HTR-8/SVneo (cell line): Measurements from ENCODE around the gene WNT8B.

Source experiments
- DNase-seq: peaks from one replicate; pipeline ENCODE4 v3.0.0; 2011; ENCODE audit warnings: low spot score, mixed read lengths; ENCODE audit not compliant: insufficient read length
- FAIRE-seq: peaks from 2 replicates; lab custom pipeline; 2011; peaks lifted over from hg19 to GRCh38; lab: Jason Lieb, UNC

WNT8B gene

DNA sequence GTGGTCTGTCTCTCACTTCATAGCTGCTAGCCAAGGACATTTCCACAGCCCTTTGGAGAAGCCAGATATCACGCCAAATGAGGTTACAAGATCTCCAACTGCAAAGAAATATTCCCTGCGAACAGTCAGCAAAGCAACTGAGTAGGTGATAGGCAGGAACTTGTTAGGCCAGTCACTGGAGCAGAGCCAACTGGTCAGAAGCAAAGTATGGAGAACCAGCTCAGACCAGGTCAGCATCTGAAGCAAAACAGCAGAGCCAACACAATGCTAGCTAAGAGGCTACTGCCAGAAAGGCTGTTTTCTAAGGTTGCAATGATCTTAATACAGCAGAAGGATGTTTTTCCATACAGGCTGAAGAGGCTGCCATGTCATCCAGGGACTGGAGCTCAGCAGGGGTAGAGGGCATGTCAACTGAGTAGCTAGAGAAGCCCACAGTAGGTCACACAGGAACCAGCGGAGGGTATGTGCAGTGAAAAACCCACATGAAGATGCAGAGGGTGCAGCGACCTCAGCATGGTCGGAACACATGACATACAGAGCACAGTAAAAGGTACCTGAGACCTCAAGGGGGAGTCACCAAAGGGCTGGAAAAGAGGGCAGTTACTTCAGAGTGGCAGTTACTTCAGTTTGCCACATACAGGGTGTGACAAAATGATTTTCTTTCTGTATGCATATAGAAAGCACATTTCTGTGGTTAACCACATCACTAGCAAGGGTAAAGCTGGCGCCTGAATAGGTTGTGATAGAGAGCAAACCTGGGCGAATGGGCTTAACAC is 47.9 kb downstream of the WNT8B start:
- DNase-seq (no peak), FAIRE-seq (no peak)

DNA sequence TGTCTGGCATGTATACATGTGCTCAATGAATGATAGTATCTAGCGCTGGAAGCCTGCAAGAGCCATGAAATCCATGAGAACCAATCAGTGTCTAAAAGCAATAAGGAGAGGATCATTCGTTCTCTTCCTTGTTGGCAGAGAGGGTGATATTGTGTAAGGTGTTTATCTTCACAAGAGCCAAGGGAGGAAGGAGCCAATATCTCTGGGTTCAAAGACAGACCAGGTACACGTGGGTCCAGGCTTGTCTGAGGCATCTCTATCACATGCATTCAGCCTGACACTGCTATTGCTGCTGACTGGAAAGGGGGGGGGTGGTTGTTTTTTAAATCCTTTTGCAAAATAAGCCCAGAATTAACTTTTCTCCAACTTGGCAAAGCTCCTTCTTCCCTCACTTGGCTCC is 52.8 kb downstream of the WNT8B start:
- FAIRE-seq (no peak), DNase-seq (no peak)

DNA sequence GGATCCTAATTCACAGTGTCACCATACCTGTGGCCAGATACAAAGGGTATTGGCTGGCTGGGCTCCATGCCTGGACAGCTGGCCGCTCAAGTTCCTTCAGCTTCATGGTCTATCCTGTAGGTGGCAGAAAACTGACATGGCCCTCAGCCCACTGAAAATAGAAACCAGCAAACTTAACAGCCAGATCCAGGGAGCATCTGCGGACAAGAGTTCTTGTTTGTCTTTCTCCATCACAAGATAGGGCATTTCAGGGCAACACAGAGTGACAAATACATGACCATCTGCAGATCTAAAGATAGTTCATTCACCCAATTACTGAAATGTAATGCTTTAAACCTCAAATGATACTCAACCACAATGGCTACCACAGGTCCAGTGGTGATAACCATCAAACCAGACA is 54.0 kb downstream of the WNT8B start:
- FAIRE-seq = no peak
- no peak for DNase-seq

DNA sequence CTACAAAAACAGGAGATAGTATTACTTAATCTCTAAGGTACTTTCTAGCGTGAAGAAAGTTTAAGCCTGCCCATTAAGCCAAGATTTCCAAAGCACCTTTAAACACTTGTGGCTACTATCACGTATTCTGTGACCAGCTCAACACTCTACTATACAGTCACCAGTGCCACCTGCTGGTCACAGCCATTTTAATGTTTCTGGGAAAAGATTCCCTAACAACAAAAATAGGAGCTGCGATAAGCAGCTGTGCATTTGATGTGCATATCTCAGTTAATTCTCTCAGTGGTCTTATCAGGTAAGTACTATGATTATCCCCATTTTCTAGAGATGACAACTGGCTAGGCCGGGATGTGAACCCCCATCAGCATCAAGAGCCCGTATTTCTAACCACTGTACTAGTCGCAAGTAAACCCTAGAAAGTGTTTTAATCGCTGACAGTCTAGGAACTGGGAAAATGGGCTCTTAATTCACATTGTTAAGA is 56.0 kb downstream of the WNT8B start:
- FAIRE-seq = no peak
- peak; percentile 69 for DNase-seq

DNA sequence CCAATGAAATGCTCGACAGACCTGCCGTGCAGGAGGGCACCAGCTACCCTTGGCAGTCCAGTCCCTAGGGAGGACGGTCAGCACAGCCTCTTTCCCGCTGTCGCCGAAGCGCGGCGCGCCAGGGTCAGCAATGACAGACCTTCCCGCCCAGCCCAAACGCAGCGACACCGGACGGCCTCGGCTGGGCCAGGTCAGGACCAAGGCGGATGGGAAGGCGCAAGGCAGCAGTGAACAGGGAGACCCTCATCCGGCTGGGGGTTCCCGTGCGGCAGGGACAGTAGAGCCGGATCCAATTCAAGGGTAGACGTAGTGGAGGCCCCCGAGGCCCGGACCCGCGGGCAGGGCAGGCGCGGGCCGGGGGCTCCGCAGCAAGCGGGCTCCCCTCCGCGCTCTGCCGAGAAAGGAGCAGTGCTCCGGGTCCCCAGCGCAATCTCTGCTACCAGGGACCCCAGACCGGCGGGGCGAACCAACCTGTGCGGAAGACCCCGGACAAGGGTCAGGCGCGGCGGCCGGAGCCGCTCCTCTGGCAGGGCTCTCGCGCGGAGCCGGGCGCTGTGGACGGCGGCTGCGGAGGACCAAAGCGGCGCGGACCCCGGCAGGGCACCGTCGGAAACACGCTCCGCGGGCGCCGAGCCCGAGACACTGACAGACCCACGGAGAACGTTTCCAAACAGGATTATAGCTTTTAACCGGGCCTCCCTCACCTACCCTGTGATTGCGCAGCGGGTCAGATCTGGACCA is 56.7 kb downstream of the WNT8B start, which contains the start of gene SEC31B:
Gene SEC31B, minus strand, starts transcription at position 551 of the 741 bp plus-strand sequence. CDS start 2,909 bp downstream, outside the sequence.
- DNase-seq (no peak), FAIRE-seq (no peak)

DNA sequence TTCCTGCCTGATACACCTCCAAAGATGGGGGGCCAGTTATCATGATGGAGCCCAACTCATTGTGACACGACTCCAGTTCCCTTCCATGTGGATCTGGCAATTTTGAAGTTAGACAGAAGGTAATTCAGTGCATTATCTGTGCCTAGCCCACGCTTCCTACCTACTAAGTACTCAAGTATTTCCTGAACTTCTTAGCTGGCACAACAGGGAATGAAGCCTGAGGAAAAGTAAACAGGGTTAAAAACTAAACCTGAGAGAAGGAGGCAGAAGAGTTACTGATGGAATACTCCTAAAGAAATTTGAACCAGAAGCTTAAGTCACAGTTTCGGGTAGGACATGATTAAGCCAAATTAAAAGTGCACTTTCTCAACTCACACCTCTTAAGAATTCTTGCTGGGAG is 58.0 kb downstream of the WNT8B start:
- FAIRE-seq = no peak
- DNase-seq = no peak

DNA sequence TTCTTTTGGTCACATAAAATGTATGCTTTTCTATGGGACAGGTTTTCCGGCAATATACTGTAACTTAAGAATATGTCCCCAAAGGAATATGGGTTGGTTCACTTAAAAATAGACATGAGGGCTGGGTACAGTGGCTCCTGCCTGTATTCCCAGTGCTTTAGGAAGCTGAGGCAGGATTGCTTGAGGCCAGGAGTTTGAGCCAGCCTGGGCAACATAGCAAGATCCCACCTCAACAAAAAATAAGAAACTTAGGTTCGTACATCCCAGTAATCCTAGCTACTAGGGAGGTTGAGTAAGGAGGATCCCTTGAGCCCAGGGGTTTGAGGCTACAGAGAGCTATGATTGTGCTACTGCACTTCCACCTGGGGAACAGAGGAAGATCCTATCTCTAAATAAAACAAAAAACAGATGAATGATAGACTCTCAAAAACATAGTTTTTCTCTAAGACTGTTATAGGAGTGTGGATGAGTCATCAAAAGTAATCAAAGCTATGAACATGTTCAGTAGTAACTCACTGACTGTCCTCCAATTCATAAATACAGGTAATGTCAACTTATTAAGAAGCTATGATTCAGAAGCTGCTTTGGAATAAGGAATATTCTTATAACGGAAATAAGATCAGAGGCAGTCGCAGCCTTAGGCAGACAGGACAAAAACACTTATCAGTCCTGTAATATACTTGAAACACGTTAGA is 59.4 kb downstream of the WNT8B start:
- DNase-seq (no peak), FAIRE-seq (no peak)

DNA sequence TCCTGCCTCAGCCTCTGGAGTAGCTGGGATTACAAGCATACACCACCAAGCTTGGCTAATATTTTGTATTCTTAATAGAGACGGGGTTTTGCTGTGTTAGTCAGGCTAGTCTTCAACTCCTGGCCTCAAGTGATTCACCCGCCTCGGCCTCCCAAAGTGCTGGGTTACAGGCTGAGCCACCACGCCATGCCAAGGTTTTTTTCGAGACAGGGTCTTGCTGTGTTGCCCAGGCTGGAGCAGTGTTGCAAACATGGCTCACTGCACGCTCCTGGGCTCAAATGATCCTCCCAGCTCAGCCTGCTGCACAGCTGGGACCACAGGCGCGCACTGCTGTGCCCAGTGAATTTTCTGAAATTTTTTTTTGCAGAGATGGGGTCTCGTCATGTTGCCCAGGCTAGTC is 60.1 kb downstream of the WNT8B start:
- FAIRE-seq = no peak
- DNase-seq = no peak

DNA sequence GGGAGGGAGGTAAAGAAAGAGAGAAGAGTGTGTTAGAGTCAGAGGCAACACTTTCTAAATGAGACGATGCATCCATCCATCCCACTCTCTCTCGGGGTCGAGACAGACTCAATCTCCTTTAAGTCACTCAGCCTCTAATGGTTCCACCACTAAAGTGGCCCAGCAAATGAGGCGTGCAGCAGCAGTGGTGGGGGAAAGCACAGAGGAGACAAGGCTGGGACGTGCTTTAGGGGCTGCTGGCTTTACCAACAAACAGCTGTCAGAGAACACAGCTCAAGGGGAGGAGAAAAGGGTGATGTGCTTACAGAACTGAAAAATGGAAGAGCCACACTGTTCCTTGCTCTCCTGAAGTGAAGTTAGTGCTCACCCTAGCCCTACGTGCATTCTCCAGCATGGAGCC is 61.4 kb downstream of the WNT8B start:
- FAIRE-seq = no peak
- no peak for DNase-seq

DNA sequence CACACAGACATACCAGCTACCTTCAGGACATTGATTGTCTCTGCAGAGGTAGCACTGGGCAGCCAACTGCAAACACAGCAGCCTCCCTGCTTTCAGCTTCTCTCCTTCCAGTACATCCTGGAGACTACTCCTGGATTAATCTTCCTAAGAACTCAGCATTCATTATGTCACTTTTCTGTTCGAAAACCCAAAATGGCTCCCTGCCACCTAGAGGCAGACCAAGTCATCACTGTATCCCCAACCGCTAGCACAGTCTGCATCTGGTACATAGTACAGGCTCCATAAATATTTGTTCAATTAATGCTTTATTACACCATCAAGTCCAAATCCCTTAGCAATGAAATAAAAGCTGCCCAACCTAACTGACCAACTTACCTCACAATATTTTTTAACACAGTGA is 61.8 kb downstream of the WNT8B start:
- DNase-seq (no peak), FAIRE-seq (no peak)

DNA sequence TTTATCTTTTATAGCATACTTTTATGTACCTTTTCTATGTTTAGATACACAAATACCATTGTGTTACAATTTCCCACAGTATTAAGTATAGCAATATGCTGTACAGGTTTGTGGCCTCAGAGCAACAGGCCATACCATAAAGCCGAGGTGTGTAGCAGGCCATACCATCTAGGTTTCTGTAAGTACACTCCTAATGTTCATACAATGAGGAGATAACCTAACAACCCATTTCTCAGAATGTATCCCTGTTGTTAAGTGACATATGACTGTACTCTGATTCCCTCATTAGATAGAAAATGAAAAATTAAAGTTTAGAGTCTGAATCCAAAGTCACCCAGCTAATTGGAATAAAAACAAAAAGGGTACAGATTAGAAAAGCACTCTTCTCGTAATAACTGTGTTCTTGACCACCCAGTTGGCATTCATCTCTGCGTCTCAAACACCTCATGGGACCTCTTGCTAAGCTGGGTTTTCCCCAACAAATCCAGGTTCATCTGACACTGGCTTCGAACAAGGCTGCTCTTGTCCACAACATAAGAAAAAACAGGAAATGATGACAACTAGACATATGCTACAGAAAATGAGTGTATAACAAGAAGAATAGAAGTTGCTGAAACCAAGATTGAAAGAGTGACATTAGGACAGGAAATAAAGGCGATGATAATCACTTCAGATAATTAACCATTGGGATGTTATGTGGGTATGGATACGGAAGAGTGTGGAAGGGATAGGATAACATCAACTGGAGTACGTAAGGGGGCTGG is 65.5 kb downstream of the WNT8B start:
- no peak for DNase-seq

DNA sequence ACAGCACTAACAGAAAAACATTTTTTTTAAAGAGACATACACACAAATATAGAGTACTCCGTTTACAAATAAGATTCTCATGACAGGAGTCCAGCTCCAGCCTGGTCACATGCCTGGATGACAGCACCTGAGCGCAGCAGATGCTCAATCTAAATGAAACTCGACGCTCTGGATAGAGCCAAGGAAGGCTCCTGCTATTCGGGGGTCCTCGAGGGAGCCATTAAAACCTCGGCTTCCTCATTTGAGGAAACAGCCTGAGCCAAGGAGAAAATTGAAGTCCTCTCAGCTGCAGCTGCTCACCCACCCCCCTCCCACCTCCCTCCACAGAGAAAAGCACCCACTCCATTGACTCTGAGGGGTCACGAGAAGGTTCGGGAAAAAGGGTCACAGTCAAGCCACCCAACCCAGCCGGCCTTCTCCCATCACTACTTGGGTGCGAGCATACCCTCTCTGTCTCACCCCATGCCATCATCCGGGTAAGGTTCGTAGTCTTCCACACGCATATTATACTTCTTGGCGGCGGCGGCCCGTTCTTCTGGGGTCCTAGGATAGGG is 66.2 kb downstream of the WNT8B start:
- DNase-seq (no peak), FAIRE-seq (no peak)

More for the DNA sequence above, 65.5 kb downstream of the WNT8B start:
- FAIRE-seq = no peak

DNA sequence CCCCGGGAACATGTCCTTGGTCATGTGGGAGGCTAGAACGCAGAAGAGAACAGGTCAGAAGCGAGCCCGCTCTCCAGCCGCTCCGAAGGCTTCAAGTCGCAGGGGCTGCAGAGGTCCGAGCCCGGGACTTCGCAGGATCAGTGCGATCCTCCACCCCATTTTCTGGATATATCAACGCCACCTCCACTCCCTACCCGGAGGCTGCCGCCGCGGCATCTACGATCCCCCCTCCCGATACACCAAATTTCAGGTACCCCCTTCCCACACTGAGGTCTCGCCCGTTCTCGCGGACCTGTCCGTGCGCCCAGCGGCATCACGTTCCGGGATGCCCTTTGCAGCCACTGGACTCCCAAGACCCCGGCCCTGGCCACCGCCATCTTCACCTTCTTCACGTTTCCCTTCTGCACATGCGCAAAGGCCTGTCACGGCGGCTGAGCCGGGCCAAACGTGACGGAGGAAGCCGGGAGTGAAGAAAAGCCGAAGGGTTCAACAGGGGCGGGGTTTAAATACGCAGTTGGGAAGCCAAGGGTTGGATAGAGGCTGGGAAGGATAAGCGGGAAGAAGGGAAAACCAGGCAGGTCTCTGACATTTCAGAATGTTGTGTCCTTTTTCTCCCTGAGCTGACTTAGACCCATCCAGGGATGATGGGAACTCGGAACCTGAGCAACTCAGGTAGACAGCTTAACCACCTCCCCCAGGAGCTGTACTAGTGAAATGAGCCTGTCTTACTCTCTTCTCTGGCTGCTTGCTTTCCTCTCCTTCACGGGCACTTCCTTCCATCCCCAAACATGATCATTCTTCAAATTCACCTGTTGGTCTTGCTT is 66.9 kb downstream of the WNT8B start, which contains the start of gene NDUFB8:
Gene NDUFB8, minus strand, starts transcription at position 397 of the 824 bp plus-strand sequence. Its CDS starts 20 bp downstream, at position 377.
- peak; percentile 40 for FAIRE-seq
- peak; percentile 88 for DNase-seq

DNA sequence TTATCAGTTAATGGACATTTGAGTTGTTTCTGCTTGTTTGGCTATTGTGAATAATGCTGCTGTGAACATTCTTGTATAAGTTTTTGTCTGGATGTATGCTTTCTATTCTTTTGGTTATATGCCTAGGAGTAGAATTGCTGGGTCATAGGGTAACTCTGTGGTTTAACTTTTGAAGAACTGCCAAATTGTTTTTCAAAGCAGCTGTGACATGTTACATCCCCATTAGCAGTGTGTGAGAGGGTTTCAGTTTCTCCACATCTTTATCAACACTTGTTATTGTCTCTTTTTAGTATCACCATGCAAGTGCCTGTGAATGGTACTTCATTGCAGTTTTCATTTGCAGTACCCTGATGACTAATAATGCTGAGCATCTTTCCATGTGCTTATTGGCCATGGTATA is 69.0 kb downstream of the WNT8B start:
- DNase-seq (no peak), FAIRE-seq (no peak)
